ENCODE results near the gene FSIP1. TPM values are rescaled to one million over a fixed set of nuclear protein-coding genes. Genes with fewer than 3 reads are reported as not detected.

The FSIP1 gene
- total and polyA plus RNA-seq, 9 of the 15 experiments (the other 6 are each of a cell fraction or from before 2014, with no cell fraction given): 0.07 to 0.51 (median 0.29) TPM

DNA sequence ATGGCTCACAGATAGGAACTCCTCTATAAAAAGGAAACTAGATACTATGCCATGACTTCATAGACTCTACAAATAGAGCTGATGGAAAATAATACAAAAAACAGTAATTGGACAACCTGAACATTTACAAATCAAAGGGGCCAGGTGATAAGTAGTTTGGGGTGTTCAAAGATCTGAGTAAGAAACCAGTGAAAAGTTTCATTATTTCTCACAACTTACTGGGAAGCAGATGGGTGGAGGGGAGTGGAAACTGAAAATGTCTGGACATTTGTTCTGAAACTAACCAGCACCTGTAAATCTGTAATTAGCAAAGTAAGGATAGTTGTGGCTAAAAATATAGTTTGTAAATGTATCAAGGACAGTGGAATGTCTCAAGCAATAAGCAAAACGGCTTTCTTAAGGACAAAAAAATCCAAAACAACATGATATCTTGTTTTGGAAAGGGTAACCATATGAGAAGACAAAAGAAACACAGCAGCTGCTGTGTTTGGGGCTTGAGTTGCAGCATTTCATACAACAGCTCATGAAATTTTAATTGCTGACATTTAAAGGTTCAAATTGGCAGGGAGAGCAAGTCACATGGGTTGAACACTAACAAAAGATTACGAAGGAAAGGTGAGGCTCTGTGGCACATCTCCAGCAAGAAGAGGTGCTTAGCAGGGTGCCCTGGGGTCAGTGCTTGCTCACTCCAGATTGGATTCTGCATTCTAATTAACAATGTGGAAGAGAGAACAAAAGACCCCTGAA, 228.5 kb downstream of the FSIP1 start:
- H3K4me2 ChIP-seq (ENCODE audit: insufficient read depth, low read length): no peak overlapping the region
- intact Hi-C loops (cut with micrococcal nuclease): no loop called here
- no peaks in the 10 kb centered on the region for H3K4me1 ChIP-seq (replicated peaks in 1 of 2; ENCODE audit: control insufficient read depth in 2 of 2, insufficient read depth in 2 of 2, low read length in 2 of 2)
- WGBS (ENCODE audit: insufficient coverage, low coverage, missing lambda C conversion rate): 0% methylated on average over 2 of the region's 2 CpGs
- no peaks in the 10 kb centered on the region for H3K9me3 ChIP-seq (replicated peaks; ENCODE audit: control insufficient read depth, insufficient read depth, low read depth, low read length)
- FAIRE-seq (no peak), ATAC-seq (no peak), DNase-seq (ENCODE audit: extremely low read depth in 1 of 4, low spot score in 3 of 4) (no peak)
- H3K79me2 ChIP-seq (ENCODE audit: control insufficient read depth, insufficient read depth, low read length): no peaks in the 10 kb centered on the region
- no peaks in the 10 kb centered on the region for H3K36me3 ChIP-seq (ENCODE audit: control insufficient read depth, insufficient read depth, low read length)
- no TSS peak for BruUV-seq (replicated peaks)
- H4K20me1 ChIP-seq (replicated peaks; ENCODE audit: control insufficient read depth, insufficient read depth, low read length): no peaks in the 10 kb centered on the region
- H3K27ac ChIP-seq (ENCODE audit: extremely low read depth, low read depth, low read length): no peak overlapping the region
- H3K9ac ChIP-seq (ENCODE audit: insufficient read depth in 1 of 2, low read depth in 2 of 2, low read length in 2 of 2): no peak overlapping the region
- no peaks in the 10 kb centered on the region for H3K9me1 ChIP-seq (ENCODE audit: control insufficient read depth, insufficient read depth, low read length)
- TF ChIP-seq TAF9B (IDR thresholded peaks at IDR 0.05; ENCODE audit: partially characterized antibody): no peak
- TF ChIP-seq MED1 (CRISPR knock-in tag; IDR thresholded peaks at IDR 0.05; ENCODE audit: borderline replicate concordance): no peak
- TF ChIP-seq GTF2A2 (tag; IDR thresholded peaks at IDR 0.05): no peak
- TF ChIP-seq ZNF436 (CRISPR knock-in tag; IDR thresholded peaks at IDR 0.05): no peak
- TF ChIP-seq RAD21 (CRISPR knock-in tag; conservative IDR thresholded peaks at IDR 0.05 in 1 of 2, IDR thresholded peaks at IDR 0.05 in 1 of 2): no peak
- TF ChIP-seq, protein P1, sequence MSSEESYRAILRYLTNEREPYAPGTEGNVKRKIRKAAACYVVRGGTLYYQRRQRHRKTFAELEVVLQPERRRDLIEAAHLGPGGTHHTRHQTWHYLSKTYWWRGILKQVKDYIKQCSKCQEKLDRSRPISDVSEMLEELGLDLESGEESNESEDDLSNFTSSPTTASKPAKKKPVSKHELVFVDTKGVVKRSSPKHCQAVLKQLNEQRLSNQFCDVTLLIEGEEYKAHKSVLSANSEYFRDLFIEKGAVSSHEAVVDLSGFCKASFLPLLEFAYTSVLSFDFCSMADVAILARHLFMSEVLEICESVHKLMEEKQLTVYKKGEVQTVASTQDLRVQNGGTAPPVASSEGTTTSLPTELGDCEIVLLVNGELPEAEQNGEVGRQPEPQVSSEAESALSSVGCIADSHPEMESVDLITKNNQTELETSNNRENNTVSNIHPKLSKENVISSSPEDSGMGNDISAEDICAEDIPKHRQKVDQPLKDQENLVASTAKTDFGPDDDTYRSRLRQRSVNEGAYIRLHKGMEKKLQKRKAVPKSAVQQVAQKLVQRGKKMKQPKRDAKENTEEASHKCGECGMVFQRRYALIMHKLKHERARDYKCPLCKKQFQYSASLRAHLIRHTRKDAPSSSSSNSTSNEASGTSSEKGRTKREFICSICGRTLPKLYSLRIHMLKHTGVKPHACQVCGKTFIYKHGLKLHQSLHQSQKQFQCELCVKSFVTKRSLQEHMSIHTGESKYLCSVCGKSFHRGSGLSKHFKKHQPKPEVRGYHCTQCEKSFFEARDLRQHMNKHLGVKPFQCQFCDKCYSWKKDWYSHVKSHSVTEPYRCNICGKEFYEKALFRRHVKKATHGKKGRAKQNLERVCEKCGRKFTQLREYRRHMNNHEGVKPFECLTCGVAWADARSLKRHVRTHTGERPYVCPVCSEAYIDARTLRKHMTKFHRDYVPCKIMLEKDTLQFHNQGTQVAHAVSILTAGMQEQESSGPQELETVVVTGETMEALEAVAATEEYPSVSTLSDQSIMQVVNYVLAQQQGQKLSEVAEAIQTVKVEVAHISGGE (CRISPR knock-in tag; IDR thresholded peaks at IDR 0.05): no peak
- no peak for TF ChIP-seq PML (IDR thresholded peaks at IDR 0.05; ENCODE audit: low read length)
- TF ChIP-seq ZNF217 (CRISPR knock-in tag; IDR thresholded peaks at IDR 0.05): no peak
- no peak for TF ChIP-seq XRCC4 (IDR thresholded peaks at IDR 0.05; ENCODE audit: extremely low read depth, insufficient read depth, insufficient read length)
- H3K4me3 ChIP-seq: no peak overlapping the region
- H3K27me3 ChIP-seq (ENCODE audit: control insufficient read depth in 2 of 2, insufficient read depth in 2 of 2, low read length in 2 of 2): peaks cover 10 to 16% of the 10 kb centered on the region in 2 experiments; a peak in 4 of 5 replicates
- ChIA-PET POLR2A (no interaction called here), CTCF (ENCODE audit: low intra/inter-chr PET ratio) (no interaction called here)
- in situ Hi-C loops (cut with MboI): no loop called here
- H2AFZ ChIP-seq (ENCODE audit: low read depth, low read length): no peak overlapping the region

Data from K562 (cell line).